H9 (cell line): ENCODE measurements around the gene REEP1. TPM values are rescaled to one million over a fixed set of nuclear protein-coding genes. Genes with fewer than 3 reads are reported as not detected.

Experiments
- DNase-seq: peaks from one replicate; pipeline ENCODE4 v3.0.0-alpha.2; 2017
- H2AFZ ChIP-seq: one replicate; pipeline ENCODE4 v1.6.1; 2013; ENCODE audit warnings: mild to moderate bottlenecking, low read length, control low read depth, moderate library complexity
- H2AK5ac ChIP-seq: 2 replicates; pipeline ENCODE4 v1.6.1; 2013; ENCODE audit warnings: low read length, control low read depth, mixed read lengths; ENCODE audit not compliant: insufficient read length
- H2BK120ac ChIP-seq: one replicate; pipeline ENCODE4 v1.6.1; 2013; ENCODE audit warnings: low read depth, mild to moderate bottlenecking, low read length, control low read depth, inconsistent platforms; ENCODE audit not compliant: poor library complexity, severe bottlenecking
- H2BK12ac ChIP-seq: 2 replicates; pipeline ENCODE4 v1.6.1; 2013; ENCODE audit warnings: low read length, control low read depth, mixed read lengths, low read depth; ENCODE audit not compliant: insufficient read length
- H2BK15ac ChIP-seq: 2 replicates; pipeline ENCODE4 v1.6.1; 2013; ENCODE audit warnings: low read depth, low read length, control low read depth
- H2BK20ac ChIP-seq: one replicate; pipeline ENCODE4 v1.6.1; 2013; ENCODE audit warnings: low read depth, mild to moderate bottlenecking, low read length, control low read depth, inconsistent platforms; ENCODE audit not compliant: poor library complexity, severe bottlenecking
- H2BK5ac ChIP-seq: 2 replicates; pipeline ENCODE4 v1.6.1; 2013; ENCODE audit warnings: low read length, control low read depth, mixed read lengths; ENCODE audit not compliant: insufficient read length
- H3K14ac ChIP-seq: 2 replicates; pipeline ENCODE4 v1.6.1; 2013; ENCODE audit warnings: low read length, control low read depth; ENCODE audit not compliant: insufficient read depth
- H3K18ac ChIP-seq: 2 replicates; pipeline ENCODE4 v1.6.1; 2013; ENCODE audit warnings: low read depth, mild to moderate bottlenecking, mixed read lengths, low read length, control low read depth; ENCODE audit not compliant: insufficient read length
- H3K23ac ChIP-seq: 2 replicates; pipeline ENCODE4 v1.6.1; 2013; ENCODE audit warnings: low read length, control low read depth, mixed read lengths, low read depth; ENCODE audit not compliant: insufficient read length
- H3K23me2 ChIP-seq: 2 replicates; pipeline ENCODE4 v1.6.1; 2013; ENCODE audit warnings: low read depth, mild to moderate bottlenecking, mixed read lengths, low read length, control low read depth; ENCODE audit not compliant: insufficient read length, poor library complexity, severe bottlenecking
- H3K27ac ChIP-seq: 2 replicates; pipeline ENCODE4 v1.5.1; 2013; ENCODE audit warnings: low read length, control low read depth, mixed read lengths, low read depth; ENCODE audit not compliant: insufficient read length
- H3K27me3 ChIP-seq: 2 replicates; pipeline ENCODE4 v1.6.1; 2013; ENCODE audit warnings: low read length, control low read depth, inconsistent platforms; ENCODE audit not compliant: insufficient read depth
- H3K4ac ChIP-seq: 2 replicates; pipeline ENCODE4 v1.6.1; 2013; ENCODE audit warnings: low read depth, mild to moderate bottlenecking, control low read depth, inconsistent platforms, low read length, moderate library complexity
- H3K4me1 ChIP-seq: 2 replicates; pipeline ENCODE4 v1.6.1; 2013; ENCODE audit warnings: low read length, control low read depth, inconsistent platforms; ENCODE audit not compliant: insufficient read depth
- H3K4me2 ChIP-seq: 2 replicates; pipeline ENCODE4 v1.6.1; 2013; ENCODE audit warnings: low read length, control low read depth, mixed read lengths; ENCODE audit not compliant: insufficient read length, insufficient read depth
- H3K56ac ChIP-seq: 2 replicates; pipeline ENCODE4 v1.6.1; 2013; ENCODE audit warnings: low read depth, mild to moderate bottlenecking, mixed read lengths, low read length, control low read depth; ENCODE audit not compliant: insufficient read length
- H3K79me1 ChIP-seq: 2 replicates; pipeline ENCODE4 v1.6.1; 2013; ENCODE audit warnings: low read depth, mild to moderate bottlenecking, moderate library complexity, low read length, control low read depth, inconsistent platforms; ENCODE audit not compliant: insufficient read depth, poor library complexity, severe bottlenecking
- H3K79me2 ChIP-seq: 2 replicates; pipeline ENCODE4 v1.6.1; 2013; ENCODE audit warnings: low read length, control low read depth, inconsistent platforms; ENCODE audit not compliant: insufficient read depth
- H3K9ac ChIP-seq: 2 replicates; pipeline ENCODE4 v1.6.1; 2013; ENCODE audit warnings: low read length, control low read depth, mixed read lengths; ENCODE audit not compliant: insufficient read length; ENCODE audit errors: extremely low read depth
- H3K9me3 ChIP-seq: one replicate; pipeline ENCODE4 v1.6.1; 2013; ENCODE audit warnings: low read depth, low read length, inconsistent platforms; ENCODE audit not compliant: control insufficient read depth
- H3T11ph ChIP-seq: one replicate; pipeline ENCODE4 v1.6.1; 2013; ENCODE audit warnings: mild to moderate bottlenecking, low read length, control low read depth, inconsistent platforms
- H4K20me1 ChIP-seq: one replicate; pipeline ENCODE4 v1.6.1; 2013; ENCODE audit not compliant: control insufficient read depth, insufficient read length, insufficient read depth
- H4K5ac ChIP-seq: 2 replicates; pipeline ENCODE4 v1.6.1; 2013; ENCODE audit warnings: low read depth, mild to moderate bottlenecking, mixed read lengths, low read length, control low read depth; ENCODE audit not compliant: insufficient read length
- H4K8ac ChIP-seq: replicated peaks from 2 replicates; pipeline ENCODE4 v1.6.1; 2013; ENCODE audit warnings: low read length, control low read depth, mixed read lengths, low read depth; ENCODE audit not compliant: insufficient read length
- H4K91ac ChIP-seq: 2 replicates; pipeline ENCODE4 v1.6.1; 2013; ENCODE audit warnings: low read depth, mild to moderate bottlenecking, moderate library complexity, mixed read lengths, low read length, control low read depth; ENCODE audit not compliant: insufficient read length
- H3K27ac Mint-ChIP-seq, 3 experiments: 2 replicates in 2 of 3; 3 replicates in 1 of 3; pipeline ENCODE4 v1.8.0; 2020 to 2021; ENCODE audit warnings: mixed read lengths in 3 of 3, mild to moderate bottlenecking in 1 of 3, moderate library complexity in 1 of 3
- H3K27me3 Mint-ChIP-seq: 2 replicates; pipeline ENCODE4 v1.8.0; 2021; ENCODE audit warnings: low read depth, mild to moderate bottlenecking, moderate library complexity, mixed read lengths
- H3K36me3 Mint-ChIP-seq, 3 experiments: 2 replicates in 2 of 3; 3 replicates in 1 of 3; pipeline ENCODE4 v1.8.0; 2020 to 2021; ENCODE audit warnings: low read depth in 3 of 3, mixed read lengths in 3 of 3; ENCODE audit not compliant: insufficient read depth in 1 of 3
- H3K4me1 Mint-ChIP-seq, 2 experiments: 2 replicates each; pipeline ENCODE4 v1.8.0; 2020; ENCODE audit warnings: mixed read lengths in 2 of 2
- H3K4me3 Mint-ChIP-seq, 2 experiments: 2 replicates in 1 of 2; 3 replicates in 1 of 2; pipeline ENCODE4 v1.8.0; 2020 to 2021; ENCODE audit warnings: mild to moderate bottlenecking in 2 of 2, mixed read lengths in 2 of 2, moderate library complexity in 1 of 2
- H3K9me3 Mint-ChIP-seq, 2 experiments: 2 replicates in 1 of 2; 3 replicates in 1 of 2; pipeline ENCODE4 v1.8.0; 2020; ENCODE audit warnings: mild to moderate bottlenecking in 2 of 2, mixed read lengths in 2 of 2, moderate library complexity in 1 of 2
- WGBS: extraction: QIAGEN DNeasy Blood & Tissue Kit; methylation state at CpG from one replicate; pipeline ENCODE4 v1.1.7; 2013; ENCODE audit warnings: missing lambda C conversion rate, low lambda C conversion rate, mixed read lengths; ENCODE audit not compliant: insufficient read length; ENCODE audit errors: extremely low coverage; 5-methylcytosine and 5-hydroxymethylcytosine counted together
- total RNA-seq: library from RNA; stranded (reverse); gene quantifications from 2 replicates; pipeline ENCODE4 v1.2.1, GENCODE V29; 2021
- TF ChIP-seq, protein P1 (sequence below): fragments of 200-600 bp; sonication (generic); conservative IDR thresholded peaks from 3 replicates; pipeline ENCODE4 v1.8.0; 2021; ENCODE audit warnings: antibody characterized with exemption, mild to moderate bottlenecking

The REEP1 gene
- total RNA-seq, 1 experiment from 2014 or later, result 1.3 TPM

DNA sequence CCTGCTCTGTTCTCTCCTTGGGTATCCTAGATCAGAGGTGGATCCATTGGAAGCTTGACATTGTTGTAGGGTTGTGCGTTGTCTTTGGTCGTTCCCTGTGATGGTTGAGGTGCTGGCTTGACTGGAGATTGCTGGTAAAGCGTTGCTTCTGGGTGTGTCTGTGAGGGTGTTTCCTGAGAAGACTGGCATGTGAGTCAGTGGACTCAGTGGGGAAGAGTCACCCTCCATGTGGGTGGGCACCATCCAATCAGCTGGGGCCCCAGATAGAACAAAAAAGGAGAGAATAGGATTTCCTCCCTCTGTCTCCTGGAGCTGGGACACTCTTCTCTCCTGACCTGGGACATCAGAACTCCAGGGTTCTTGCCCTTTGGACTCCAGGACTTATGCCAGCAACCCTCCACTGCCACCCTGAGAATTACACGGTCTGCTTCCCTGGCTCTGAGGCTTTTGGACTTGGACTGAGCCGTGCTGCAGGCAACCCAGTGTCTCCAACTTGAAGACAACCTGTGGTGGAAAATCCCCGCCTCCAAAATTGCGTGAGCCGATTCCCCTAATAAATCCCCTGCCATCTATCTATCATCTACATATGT is 14.8 kb upstream of the REEP1 start:
- Histone ChIP-seq H3K9me3 (no peaks in the 10 kb centered on the region), H3T11ph (no peak overlapping the region), H2BK5ac (no peak overlapping the region), H3K79me1 (no peaks in the 10 kb centered on the region), H4K20me1 (no peaks in the 10 kb centered on the region), H3K14ac (no peak overlapping the region), H3K9ac (no peak overlapping the region), H3K23me2 (no peaks in the 10 kb centered on the region), H3K23ac (no peak overlapping the region), H2BK15ac (no peak overlapping the region), H2AFZ (no peak overlapping the region), H4K8ac (no peak overlapping the region), H3K4me1 (no peaks in the 10 kb centered on the region), H3K4ac (no peak overlapping the region), H4K5ac (no peak overlapping the region), H3K27ac (no peak overlapping the region), H3K56ac (no peak overlapping the region), H3K79me2 (no peaks in the 10 kb centered on the region), H3K27me3 (no peaks in the 10 kb centered on the region), H2BK120ac (no peak overlapping the region), H3K4me2 (no peak overlapping the region), H4K91ac (no peak overlapping the region), H2BK20ac (no peak overlapping the region), H2AK5ac (no peak overlapping the region), H2BK12ac (no peak overlapping the region), H3K18ac (no peak overlapping the region)
- Mint-ChIP-seq H3K27me3 (peaks cover 18% of the 10 kb centered on the region), H3K4me1 (peaks cover 4% of the 10 kb centered on the region in 2 experiments; a peak in 2 of 4 replicates), H3K4me3 (no peak overlapping the region), H3K27ac (no peak overlapping the region; a peak in 1 of 7 replicates), H3K9me3 (no peaks in the 10 kb centered on the region), H3K36me3 (no peaks in the 10 kb centered on the region)
- no peak for DNase-seq
- WGBS, result no CpG with 5 or more reads among the region's 8 CpGs
- TF ChIP-seq, protein P1, sequence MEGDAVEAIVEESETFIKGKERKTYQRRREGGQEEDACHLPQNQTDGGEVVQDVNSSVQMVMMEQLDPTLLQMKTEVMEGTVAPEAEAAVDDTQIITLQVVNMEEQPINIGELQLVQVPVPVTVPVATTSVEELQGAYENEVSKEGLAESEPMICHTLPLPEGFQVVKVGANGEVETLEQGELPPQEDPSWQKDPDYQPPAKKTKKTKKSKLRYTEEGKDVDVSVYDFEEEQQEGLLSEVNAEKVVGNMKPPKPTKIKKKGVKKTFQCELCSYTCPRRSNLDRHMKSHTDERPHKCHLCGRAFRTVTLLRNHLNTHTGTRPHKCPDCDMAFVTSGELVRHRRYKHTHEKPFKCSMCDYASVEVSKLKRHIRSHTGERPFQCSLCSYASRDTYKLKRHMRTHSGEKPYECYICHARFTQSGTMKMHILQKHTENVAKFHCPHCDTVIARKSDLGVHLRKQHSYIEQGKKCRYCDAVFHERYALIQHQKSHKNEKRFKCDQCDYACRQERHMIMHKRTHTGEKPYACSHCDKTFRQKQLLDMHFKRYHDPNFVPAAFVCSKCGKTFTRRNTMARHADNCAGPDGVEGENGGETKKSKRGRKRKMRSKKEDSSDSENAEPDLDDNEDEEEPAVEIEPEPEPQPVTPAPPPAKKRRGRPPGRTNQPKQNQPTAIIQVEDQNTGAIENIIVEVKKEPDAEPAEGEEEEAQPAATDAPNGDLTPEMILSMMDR, result no peak
